GM21576 (cell line): ENCODE data around the gene STAT5B.
"Not testable (repeated sequence)": the region's sequence is repeated elsewhere in the genome, so short reads cannot be mapped to it uniquely, and the experiment has no call there.

ENCODE experiments used
- ATAC-seq: cut with Tn5 transposase; IDR thresholded peaks from one replicate; pipeline ENCODE4 v1.9.1; 2021; ENCODE audit warnings: mild to moderate bottlenecking, moderate library complexity; ENCODE audit not compliant: unreplicated experiment

The STAT5B gene

DNA sequence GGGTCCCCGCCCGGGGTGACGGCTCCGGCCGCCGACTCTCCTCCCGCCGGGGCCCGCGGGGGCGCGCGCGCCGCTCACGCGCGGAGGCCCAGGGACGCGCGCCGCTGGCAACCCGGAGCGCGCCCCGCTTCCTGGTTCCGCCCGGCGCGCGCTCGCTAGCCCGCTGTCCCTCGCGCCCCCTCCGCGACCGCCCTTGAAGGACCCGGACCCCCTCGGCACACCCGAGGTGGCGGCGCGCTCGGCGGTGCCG is at the start of gene STAT5B:
TSS of gene STAT5B (minus strand) at position 33 of the 250 bp plus-strand sequence. CDS start 44,264 bp downstream, outside the sequence.
- ATAC-seq, result peak; percentile 47

GRCh38 chr17:42325026-42325425 is 48.8 kb upstream of the STAT5B start:
- ATAC-seq, result no peak

DNA sequence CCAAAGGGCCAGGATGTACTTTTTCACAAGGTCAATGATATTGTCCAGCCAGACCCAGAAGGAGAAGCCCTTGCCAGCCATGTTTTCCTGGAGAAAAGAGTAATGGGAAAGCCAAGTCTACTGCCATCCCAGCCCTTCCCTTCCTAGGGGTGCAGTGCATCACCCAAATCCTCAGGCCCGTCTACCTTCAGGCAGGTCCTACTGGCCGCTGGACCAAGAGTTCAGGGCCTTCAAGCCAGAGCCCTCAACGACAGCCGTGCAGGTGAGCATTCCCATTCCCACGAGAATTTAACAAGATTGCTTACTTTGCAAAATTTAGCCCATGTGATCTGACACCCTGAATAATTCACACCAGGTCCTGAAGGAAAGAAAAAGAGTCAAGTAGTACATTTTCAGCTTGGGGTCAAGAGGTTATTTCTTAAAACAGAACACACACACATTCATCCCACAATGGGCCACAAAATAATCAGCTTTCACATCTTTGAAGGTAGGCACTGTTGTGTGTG is 47.1 kb upstream of the STAT5B start:
- ATAC-seq, result no peak

DNA sequence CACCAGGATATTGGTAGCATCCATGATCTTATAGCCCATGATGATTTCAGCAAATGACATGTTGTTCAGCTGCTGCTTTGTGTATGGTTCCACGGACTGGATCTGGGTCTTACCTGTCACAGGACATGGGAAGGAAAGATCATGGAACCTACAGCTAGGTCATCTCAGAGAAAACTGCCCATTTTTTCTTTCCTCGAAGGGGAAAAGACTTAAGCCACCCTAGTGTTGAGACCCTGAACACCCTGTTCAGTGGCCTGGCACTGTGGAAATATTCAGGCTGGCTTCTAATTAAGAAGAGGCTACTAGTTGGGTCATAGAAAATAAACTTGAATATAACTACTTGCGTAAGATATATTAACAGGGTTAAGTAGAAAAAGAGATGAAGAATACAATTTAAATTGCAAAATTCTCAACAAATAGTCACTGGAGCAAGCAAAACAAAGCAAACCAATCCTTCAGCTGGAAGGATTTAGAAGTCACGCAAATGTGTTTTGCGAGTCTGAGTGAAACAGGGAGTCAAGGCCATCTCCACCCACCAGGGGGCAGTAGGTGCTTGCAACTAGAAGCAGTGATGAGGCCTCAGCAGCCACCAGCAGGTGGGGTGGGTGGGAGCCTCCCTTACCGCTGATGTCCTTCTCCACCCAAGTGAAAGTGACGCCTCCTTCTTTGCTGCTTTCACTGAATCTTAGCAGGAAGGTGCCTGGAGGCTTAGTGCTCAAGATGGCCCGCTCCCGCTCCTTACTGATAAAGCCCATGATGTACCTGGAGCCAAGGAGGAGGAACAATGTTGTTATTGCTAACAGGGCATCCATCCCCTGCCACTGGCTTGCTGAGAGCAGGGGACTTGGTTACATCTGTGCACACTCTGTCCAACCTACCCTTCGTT is 46.4 kb upstream of the STAT5B start:
- peak; percentile 75 for ATAC-seq

- no peak for ATAC-seq
These were observed 45.4 kb upstream of the STAT5B start for GRCh38 chr17:42321555-42321954.

DNA sequence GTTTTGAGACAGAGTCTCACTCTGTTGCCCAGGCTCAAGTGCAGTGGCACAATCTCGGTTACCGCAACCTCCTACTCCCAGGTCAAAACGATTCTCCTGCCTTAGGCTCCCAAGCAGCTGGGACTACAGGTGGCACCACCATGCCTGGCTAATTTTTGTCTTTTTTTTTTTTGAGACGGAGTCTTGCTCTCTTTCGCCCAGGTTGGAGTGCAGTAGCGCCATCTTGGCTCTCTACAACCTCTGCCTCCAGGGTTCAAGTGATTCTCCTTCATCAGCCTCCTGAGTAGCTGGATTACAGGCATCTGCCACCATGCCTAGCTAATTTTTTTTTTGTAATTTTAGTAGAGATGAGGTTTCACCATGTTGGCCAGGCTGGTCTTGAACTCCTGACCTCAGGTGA is 41.8 kb upstream of the STAT5B start:
- not testable (repeated sequence) for ATAC-seq

DNA sequence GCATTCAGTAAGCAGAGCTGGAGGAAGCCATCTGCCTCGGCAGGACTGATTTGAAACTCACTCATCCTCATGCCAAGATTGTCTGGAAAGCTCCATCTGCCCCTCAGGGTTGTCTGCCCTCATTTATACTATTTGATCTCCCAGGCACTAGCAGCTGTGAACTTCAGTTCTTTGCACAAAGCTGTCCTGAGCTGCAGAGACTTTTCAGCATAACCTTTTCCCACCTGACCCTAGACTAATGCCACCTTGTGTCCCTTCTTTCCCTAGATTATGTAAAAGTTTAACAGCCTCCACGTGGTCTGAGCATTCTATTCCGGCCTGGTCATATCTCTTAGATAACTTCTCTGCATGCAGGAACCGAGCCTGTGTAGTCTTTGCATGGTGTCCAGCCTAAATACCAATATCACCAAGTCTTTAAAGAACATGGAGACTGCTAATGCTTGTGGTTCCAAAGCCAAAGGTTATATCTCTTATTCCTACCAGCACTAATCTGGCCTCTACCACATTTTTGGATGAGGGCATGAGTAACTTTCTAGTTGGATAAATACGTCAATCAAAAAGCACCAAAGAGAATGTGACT is 41.2 kb upstream of the STAT5B start:
- no peak for ATAC-seq

DNA sequence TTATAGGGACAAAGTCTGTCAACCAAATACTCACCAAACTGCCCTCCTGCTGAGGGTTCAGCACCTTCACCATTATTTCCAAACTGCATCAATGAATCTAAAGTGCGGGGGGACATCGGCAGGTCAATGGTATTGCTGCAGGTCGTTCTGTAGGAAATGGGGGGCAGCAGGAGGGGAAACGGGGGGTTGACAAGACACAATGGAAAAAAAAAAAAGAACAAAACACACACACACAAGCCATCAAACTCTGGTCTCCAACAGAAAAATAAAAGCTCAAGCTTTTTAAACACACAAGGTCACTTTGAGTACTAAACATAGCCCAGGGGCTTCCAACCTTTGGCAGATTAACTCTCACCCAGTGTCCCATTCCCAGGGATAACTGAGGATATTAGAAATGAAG is 40.6 kb upstream of the STAT5B start:
- no peak for ATAC-seq

GRCh38 chr17:42315402-42316156 is 39.4 kb upstream of the STAT5B start:
- no peak for ATAC-seq

GRCh38 chr17:42313773-42314566 is 37.8 kb upstream of the STAT5B start:
- ATAC-seq, result no peak

GRCh38 chr17:42313389-42313772 is 37.2 kb upstream of the STAT5B start:
- no peak for ATAC-seq

- peak; percentile 45 for ATAC-seq
These were observed 36.3 kb upstream of the STAT5B start for GRCh38 chr17:42312285-42313130.

GRCh38 chr17:42312035-42312284 is 35.8 kb upstream of the STAT5B start:
- ATAC-seq, result no peak

GRCh38 chr17:42311240-42312034 is 35.2 kb upstream of the STAT5B start:
- ATAC-seq, result no peak

DNA sequence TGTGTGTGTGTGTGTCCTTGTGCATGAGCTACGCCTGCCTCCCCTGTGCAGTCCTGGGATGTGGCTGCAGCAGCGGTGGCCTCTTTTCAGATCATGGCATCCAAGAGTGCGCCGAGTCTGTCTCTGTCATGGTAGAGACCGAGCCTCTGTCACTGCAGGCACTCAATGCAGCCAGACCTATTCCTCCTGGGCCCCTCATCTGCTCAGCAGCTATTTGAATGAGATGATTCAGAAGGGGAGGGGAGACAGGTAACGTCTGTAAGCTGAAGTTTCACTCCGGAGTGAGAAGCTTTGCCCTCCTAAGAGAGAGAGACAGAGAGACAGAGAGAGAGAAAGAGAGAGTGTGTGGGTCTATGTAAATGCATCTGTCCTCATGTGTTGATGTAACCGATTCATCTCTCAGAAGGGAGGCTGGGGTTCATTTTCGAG is 34.6 kb upstream of the STAT5B start:
- ATAC-seq, result no peak

- no peak for ATAC-seq
These were observed 34.0 kb upstream of the STAT5B start for GRCh38 chr17:42309986-42310786.

DNA sequence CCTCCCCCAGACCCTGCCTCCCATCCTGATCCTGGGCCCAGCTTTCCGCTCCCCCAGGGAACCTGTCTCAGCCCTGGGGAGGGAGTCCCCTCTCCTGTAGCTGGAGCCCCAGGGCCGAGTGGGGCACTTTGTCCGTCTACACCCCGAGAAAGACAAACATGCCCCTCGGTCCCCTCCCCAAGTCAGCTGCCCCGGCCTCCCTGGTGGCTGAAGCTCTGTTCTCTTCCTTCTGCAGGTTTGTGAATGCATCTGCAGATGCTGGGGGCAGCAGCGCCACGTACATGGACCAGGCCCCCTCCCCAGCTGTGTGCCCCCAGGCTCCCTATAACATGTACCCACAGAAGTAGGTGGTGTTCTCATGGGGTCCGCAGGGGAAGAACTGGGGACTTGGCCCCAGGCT is 33.0 kb upstream of the STAT5B start:
- no peak for ATAC-seq

DNA sequence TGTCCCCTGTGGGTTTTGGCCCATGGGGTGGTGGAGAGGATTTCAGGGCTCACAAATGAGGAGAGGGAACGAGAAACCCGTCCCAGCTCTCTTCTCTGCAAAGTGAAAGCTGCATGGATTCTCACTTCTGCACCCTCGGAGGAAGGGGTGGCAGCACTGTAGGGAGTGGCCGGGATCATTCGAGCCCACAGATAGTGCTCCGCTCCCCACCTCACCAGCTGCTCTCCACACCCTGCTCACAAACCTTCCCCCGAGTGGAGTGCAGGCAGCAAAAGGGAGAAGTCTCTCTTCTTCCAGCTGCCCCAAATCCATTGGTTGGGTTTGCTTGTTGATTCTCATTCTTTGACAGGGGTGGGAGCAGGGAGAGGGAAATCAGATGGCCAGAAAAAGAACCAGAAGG is 32.3 kb upstream of the STAT5B start:
- no peak for ATAC-seq
